HG03095 (cell line): ENCODE data around the gene IGFALS.

Source experiments
- ATAC-seq: cut with Tn5 transposase; IDR thresholded peaks from one replicate; pipeline ENCODE4 v1.9.1; 2021; ENCODE audit warnings: moderate library complexity; ENCODE audit not compliant: unreplicated experiment

Gene IGFALS

GRCh38 chr16:1746693-1747195 lies 46.8 kb downstream of the IGFALS start:
- ATAC-seq = no peak

GRCh38 chr16:1745900-1746692 lies 47.4 kb downstream of the IGFALS start:
- ATAC-seq = no peak

GRCh38 chr16:1745181-1745899 lies 48.2 kb downstream of the IGFALS start:
- no peak for ATAC-seq

DNA sequence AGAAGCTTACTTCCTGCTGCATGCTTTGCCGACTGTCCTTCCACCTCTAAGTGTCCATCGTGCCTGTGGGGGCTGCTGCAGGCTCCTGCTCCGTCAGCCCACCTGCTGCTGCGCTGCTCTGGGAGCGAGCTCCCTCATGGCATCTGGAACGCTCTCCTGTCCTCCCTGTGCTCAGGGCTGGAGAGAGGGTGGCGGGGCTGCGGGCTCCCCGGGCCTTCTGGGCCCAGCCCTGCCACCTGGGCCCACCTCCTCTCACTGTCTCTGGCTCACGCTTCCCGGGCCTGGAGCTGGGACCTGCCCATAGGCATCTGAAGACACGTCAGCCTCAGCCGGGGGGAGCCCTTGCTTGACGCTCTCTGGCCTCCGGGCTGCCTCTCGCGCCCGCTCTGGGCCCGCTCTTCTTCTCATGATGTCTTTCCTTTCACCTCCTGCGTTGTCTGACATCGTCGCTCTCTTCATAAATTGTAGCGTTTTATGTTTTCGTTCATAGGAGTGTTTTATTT lies 49.1 kb downstream of the IGFALS start:
- ATAC-seq = no peak

DNA sequence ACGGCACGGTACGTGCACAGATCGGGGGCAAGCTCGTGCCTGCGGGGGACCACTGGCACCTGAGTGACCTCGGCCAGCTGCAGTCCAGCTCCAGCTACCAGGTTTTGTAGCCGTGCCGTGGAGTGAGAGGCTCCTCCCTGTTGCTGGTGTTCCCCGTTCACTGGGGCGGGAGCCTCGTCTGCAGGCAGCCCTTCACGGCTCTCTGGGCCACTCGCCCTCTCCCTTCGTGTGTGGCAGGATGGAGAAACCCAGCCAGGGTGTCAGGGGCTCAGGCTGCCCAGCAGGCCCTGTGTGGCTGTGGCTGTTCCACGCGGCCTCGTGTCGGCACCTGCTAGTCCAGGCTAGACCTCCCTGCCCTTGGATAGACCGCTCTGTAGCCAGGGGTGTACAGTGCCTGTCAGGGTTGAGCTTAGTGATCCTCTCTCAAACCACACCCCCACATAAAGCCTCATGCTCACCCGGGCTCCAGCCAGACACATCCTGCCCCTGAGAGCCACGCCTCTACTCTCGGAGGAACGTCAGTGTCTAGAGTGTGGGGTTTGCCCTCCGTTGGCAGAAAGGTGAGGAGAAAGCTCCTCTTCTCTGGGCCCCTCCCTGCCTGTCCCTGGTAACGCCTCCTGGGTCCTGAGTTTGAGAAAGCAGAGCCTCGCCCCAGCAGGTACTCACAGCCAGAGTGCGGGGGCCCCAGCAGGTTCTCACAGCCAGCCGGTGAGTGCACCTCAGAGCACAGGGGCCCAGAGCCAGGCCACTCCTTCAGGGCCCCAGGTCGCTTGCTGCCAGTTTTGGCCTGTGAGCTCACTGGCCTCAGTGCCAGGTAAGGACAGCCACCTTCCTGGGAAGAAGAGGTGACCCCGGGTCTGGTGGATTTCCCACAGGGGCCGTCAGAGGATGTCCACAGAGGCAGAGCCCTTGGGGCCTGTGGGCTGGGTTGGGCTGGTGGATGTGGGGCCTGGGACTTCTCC lies 49.8 kb downstream of the IGFALS start:
- ATAC-seq = no peak

- ATAC-seq = no peak
Measured at GRCh38 chr16:1741553-1742165, 51.8 kb downstream of the IGFALS start.

DNA sequence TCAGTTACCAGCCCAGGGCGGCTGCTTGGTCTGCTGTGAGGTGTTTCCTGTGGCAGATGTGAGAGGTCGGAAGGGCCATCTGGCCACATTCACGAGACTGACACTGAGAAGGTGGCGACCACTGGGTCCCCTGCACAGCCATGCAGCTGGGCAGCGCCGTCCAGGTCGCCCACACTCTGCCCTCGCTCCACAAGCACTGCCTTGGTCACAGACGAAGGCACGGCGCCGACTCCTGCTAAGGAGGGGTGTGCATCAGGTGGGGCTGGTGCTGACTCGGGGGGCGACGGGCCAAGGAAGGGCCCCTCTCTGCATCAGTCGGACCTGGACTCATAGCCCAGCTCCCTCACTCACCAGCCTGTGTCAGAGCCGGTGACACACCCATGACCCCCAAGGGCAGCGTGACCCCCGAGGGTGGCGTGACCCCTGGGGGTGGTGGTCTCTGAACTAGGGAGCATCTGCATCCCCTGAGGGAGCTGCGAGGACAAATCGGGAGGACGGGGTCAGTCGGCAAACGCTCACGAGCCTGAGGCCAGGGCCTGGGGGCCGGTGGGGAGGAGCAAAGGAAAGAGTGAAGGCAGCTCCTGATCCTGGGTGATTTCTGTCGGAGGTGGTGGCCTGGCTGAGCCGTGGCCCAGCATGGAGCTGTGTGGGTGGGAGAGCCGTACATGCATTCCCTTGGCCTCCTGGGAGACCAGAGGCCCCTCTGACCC lies 52.6 kb downstream of the IGFALS start:
- ATAC-seq = no peak
